ENCODE data around the gene ZFYVE9.

GRCh38 chr1:52263153-52263910, 121.4 kb downstream of the ZFYVE9 start:
- TF ChIP-seq CTCF (IDR thresholded peaks at IDR 0.05 in 4 of 5, conservative IDR thresholded peaks at IDR 0.05 in 1 of 5) (no peak), POLR2A (IDR thresholded peaks at IDR 0.05) (no peak)

Data from gastrocnemius medialis (tissue), 4 donors.